ENCODE results near the gene CTIF. TPM values are rescaled to one million over a fixed set of nuclear protein-coding genes. Genes with fewer than 3 reads are reported as not detected.

The CTIF gene
- total RNA-seq, 1 experiment from 2014 or later, result 95.8 TPM

DNA sequence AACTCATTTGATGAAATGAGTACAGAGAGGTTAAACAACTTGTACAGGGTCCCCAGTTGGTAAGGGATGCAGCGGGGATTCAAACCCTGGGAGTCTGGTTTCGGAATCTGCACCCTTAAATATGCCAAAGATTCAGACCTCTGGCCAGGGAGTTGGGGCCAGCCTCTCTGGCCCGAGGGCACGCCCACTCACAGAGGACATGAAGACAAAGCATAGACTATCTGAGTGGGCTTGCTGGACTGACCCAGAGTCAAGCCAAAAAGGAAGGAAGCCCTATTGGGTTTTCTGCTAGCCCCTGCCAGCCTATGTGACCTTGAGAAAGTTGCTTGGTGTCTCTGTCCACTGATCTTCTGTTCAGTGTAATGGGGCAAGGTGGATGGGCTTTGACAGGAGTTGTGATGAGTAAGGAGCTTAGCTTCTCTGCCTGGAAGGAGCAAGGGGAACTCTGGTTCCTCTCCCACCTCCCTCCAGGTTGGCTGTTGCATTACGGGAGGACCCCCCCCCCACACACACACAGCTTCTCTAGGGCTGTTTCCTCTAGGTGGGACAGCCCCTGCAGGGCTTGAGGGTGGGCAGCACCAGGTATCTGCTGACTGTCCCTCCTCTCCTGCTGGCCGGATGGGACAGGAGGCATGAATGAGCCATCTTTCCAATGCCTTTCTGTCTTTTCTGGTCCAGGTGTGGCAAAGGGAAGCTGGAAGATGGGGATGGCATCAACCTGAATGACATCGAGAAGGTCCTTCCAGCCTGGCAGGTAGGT lies 131.3 kb downstream of the CTIF start:
- TF ChIP-seq, protein P1, sequence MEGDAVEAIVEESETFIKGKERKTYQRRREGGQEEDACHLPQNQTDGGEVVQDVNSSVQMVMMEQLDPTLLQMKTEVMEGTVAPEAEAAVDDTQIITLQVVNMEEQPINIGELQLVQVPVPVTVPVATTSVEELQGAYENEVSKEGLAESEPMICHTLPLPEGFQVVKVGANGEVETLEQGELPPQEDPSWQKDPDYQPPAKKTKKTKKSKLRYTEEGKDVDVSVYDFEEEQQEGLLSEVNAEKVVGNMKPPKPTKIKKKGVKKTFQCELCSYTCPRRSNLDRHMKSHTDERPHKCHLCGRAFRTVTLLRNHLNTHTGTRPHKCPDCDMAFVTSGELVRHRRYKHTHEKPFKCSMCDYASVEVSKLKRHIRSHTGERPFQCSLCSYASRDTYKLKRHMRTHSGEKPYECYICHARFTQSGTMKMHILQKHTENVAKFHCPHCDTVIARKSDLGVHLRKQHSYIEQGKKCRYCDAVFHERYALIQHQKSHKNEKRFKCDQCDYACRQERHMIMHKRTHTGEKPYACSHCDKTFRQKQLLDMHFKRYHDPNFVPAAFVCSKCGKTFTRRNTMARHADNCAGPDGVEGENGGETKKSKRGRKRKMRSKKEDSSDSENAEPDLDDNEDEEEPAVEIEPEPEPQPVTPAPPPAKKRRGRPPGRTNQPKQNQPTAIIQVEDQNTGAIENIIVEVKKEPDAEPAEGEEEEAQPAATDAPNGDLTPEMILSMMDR (IDR thresholded peaks at IDR 0.05; ENCODE audit: unreplicated experiment), result no peak
- H3K4me1 Mint-ChIP-seq (ENCODE audit: insufficient read depth, unreplicated experiment), result no peaks in the 10 kb centered on the region
- BruUV-seq (replicated peaks), result no TSS peak
- no peaks in the 10 kb centered on the region for H3K27me3 Mint-ChIP-seq (ENCODE audit: insufficient read depth, unreplicated experiment)
- DNase-seq (ENCODE audit: unreplicated experiment), result no peak
- CTCF ChIA-PET, result interaction anchor here (0.5 to 1.2 kb wide), 2 partner anchors 195 to 202 kb away, joined by 3 to 7 read pairs; no protein-coding TSS in a partner anchor
- intact Hi-C loops (cut with micrococcal nuclease), result loop anchor here (10.0 kb wide), 1 partner anchor 105 kb away; no protein-coding TSS in a partner anchor
- no peak overlapping the region for H3K4me3 Mint-ChIP-seq (ENCODE audit: unreplicated experiment)
- H3K36me3 Mint-ChIP-seq (ENCODE audit: insufficient read depth, unreplicated experiment), result peaks cover 45% of the 10 kb centered on the region
- H3K9me3 Mint-ChIP-seq (ENCODE audit: unreplicated experiment), result peaks cover 19% of the 10 kb centered on the region
- H3K27ac Mint-ChIP-seq (ENCODE audit: low read depth, unreplicated experiment), result no peak overlapping the region
- POLR2A ChIA-PET, result interaction anchor here (0.5 to 0.6 kb wide), 2 partner anchors 163 to 270 kb away, joined by 3 to 4 read pairs; no protein-coding TSS in a partner anchor

DNA sequence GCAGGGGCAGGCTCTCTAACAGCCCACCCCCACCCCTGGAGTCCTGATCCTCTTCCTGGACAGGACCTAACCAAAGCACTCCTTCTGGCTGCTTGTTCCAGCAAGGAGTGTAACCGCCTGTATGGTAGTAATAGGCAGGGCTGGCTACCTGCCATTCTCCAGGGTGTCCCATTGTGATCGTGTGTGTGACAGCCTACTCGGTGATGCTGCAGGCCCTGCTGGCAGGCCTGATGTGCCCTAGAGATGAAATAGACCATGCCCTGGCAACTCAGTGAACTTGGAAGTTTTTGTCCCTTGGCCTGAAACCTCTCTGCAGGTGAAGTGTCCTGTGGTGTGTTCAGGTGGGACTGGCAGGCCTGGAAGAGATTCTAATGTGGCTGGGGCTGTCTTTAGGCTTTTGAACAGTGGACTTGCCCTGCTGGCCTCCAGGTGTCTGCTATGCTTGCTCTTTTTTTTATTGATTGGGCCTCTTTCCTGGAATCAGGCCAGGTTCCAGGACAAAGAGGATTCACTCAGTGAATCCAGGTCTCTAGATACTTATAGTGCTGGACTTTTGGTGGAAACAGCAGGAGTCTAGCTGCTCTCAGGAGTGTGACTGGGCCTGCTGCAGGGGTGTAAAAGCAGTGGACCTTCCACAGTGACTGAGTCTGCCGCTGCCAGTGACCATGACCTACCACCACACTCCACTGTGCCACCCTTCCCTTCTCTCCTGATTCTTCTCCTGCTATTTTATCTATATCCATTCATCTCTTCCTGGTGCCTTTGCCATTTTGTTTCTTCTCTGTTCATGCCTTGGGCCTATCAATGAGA lies 132.1 kb downstream of the CTIF start:
- POLR2A ChIA-PET, result interaction anchor here (0.6 kb wide), 1 partner anchor 269 kb away, joined by 3 read pairs; no protein-coding TSS in a partner anchor
- Mint-ChIP-seq H3K9me3 (ENCODE audit: unreplicated experiment) (peaks cover 13% of the 10 kb centered on the region), H3K27me3 (ENCODE audit: insufficient read depth, unreplicated experiment) (no peaks in the 10 kb centered on the region), H3K4me3 (ENCODE audit: unreplicated experiment) (no peak overlapping the region), H3K4me1 (ENCODE audit: insufficient read depth, unreplicated experiment) (no peaks in the 10 kb centered on the region), H3K27ac (ENCODE audit: low read depth, unreplicated experiment) (no peak overlapping the region), H3K36me3 (ENCODE audit: insufficient read depth, unreplicated experiment) (peaks cover 37% of the 10 kb centered on the region)
- intact Hi-C loops (cut with micrococcal nuclease), result loop anchor here (10.0 kb wide), 1 partner anchor 104 kb away; no protein-coding TSS in a partner anchor
- DNase-seq (ENCODE audit: unreplicated experiment), result no peak
- CTCF ChIA-PET, result interaction anchor here (0.7 to 1.5 kb wide), 4 partner anchors 73 to 1861 kb away, joined by 3 to 7 read pairs (median 4); no protein-coding TSS in a partner anchor
- TF ChIP-seq, protein P1 (IDR thresholded peaks at IDR 0.05; ENCODE audit: unreplicated experiment), result no peak
- no TSS peak for BruUV-seq (replicated peaks)

DNA sequence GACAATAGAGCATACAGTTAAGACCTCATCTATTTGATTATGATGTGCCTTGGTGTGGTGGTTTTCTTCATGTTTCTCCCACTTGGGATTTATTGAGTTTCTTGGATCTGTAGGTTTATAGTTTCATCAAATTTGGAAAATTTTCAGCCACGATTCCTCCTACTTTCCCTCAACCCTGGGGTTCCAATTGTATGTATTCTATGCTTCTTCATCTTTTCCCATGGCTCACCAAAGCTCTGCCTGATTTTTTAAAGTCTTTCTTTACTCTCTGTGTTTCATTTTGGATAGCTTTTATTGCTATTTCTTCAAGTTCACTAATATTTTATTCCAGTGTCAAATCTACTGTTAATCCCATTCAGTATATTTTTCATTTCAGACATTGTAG lies 132.7 kb downstream of the CTIF start:
- H3K4me3 Mint-ChIP-seq (ENCODE audit: unreplicated experiment), result no peak overlapping the region
- DNase-seq (ENCODE audit: unreplicated experiment), result no peak
- TF ChIP-seq, protein P1 (IDR thresholded peaks at IDR 0.05; ENCODE audit: unreplicated experiment), result no peak
- POLR2A ChIA-PET, result no interaction called here
- intact Hi-C loops (cut with micrococcal nuclease), result loop anchor here (10.0 kb wide), 1 partner anchor 103 kb away; no protein-coding TSS in a partner anchor
- no peaks in the 10 kb centered on the region for H3K27me3 Mint-ChIP-seq (ENCODE audit: insufficient read depth, unreplicated experiment)
- H3K27ac Mint-ChIP-seq (ENCODE audit: low read depth, unreplicated experiment), result no peak overlapping the region
- no TSS peak for BruUV-seq (replicated peaks)
- H3K4me1 Mint-ChIP-seq (ENCODE audit: insufficient read depth, unreplicated experiment), result no peaks in the 10 kb centered on the region
- peaks cover 37% of the 10 kb centered on the region for H3K36me3 Mint-ChIP-seq (ENCODE audit: insufficient read depth, unreplicated experiment)
- H3K9me3 Mint-ChIP-seq (ENCODE audit: unreplicated experiment), result peaks cover 8% of the 10 kb centered on the region
- CTCF ChIA-PET, result interaction anchor here (0.7 to 1.5 kb wide), 5 partner anchors 72 to 1860 kb away, joined by 3 to 6 read pairs (median 3); no protein-coding TSS in a partner anchor

Data from MCF 10A (cell line).